ENCODE results near the gene ECM1. TPM values are rescaled to one million over a fixed set of nuclear protein-coding genes. Genes with fewer than 3 reads are reported as not detected.

The ECM1 gene
- total RNA-seq, 1 donor from 2014 or later: 15.5 TPM

DNA sequence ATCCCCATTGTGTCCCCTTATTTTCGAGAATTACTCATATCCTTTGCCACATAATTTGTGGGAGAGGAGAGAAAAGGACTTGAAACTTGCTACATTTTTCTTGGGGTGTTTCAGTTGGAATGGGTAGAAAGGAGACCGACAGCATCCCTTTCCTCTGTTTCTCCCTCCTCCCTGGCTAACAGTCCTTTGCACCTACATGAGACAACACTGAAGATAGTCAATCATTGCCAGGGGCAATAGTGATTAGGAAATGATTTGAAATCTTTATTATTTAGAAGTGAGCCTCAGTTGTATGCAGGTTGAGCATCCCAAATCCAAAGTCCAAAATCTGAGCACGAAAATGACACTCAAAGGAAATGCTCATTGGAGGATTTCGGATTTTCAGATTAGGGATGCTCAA is 28.5 kb upstream of the ECM1 start:
- no peaks in the 10 kb centered on the region for H3K9me3 ChIP-seq

GRCh38 chr1:150479927-150480352 is 28.0 kb upstream of the ECM1 start:
- Histone ChIP-seq H3K36me3 (no peaks in the 10 kb centered on the region), H3K27ac (no peak overlapping the region), H3K4me3 (no peak overlapping the region), H3K27me3 (no peaks in the 10 kb centered on the region), H3K4me1 (peaks cover 8% of the 10 kb centered on the region), H3K9me3 (no peaks in the 10 kb centered on the region)
- TF ChIP-seq CTCF (IDR thresholded peaks at IDR 0.05): no peak
- intact Hi-C loops (cut with DNase I): no loop called here
- DNase-seq (no peak), ATAC-seq (no peak)

More for the DNA sequence above, 28.5 kb upstream of the ECM1 start:
- no peak overlapping the region for H3K4me3 ChIP-seq
- H3K27ac ChIP-seq: no peak overlapping the region
- peaks cover 12% of the 10 kb centered on the region for H3K4me1 ChIP-seq
- intact Hi-C loops (cut with DNase I): no loop called here
- DNase-seq: no peak
- H3K27me3 ChIP-seq: no peaks in the 10 kb centered on the region
- no peak for ATAC-seq
- H3K36me3 ChIP-seq: no peaks in the 10 kb centered on the region
- TF ChIP-seq CTCF (IDR thresholded peaks at IDR 0.05): no peak

DNA sequence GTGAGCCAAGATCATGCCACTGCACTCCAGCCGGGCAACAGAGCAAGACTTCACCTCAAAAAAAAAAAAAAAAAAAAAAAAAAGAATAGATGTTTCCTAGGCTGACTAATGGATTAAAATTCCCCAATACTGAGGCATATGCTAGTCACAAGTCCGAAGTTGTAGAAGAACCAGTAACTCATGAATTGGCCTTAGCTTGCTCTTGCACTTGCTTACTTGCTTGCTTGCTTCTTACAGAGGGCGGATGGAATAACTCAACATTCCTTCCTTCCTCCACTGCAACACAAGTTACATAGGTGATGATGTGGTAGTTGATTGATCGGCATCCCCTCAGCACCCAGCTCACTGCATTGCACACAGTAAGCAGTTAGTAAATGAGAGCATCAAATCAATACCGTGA is 23.5 kb upstream of the ECM1 start:
- no peaks in the 10 kb centered on the region for H3K36me3 ChIP-seq
- H3K4me3 ChIP-seq: no peak overlapping the region
- no peak for DNase-seq
- H3K9me3 ChIP-seq: no peaks in the 10 kb centered on the region
- H3K27me3 ChIP-seq: no peaks in the 10 kb centered on the region
- ATAC-seq: no peak
- peaks cover 8% of the 10 kb centered on the region for H3K4me1 ChIP-seq
- TF ChIP-seq CTCF (IDR thresholded peaks at IDR 0.05): no peak
- H3K27ac ChIP-seq: no peak overlapping the region
- intact Hi-C loops (cut with DNase I): no loop called here

- DNase-seq (no peak), ATAC-seq (no peak)
- intact Hi-C loops (cut with DNase I): no loop called here
- no peaks in the 10 kb centered on the region for H3K36me3 ChIP-seq
- H3K9me3 ChIP-seq: no peaks in the 10 kb centered on the region
- H3K27ac ChIP-seq: no peak overlapping the region
- H3K4me1 ChIP-seq: peaks cover 8% of the 10 kb centered on the region
- TF ChIP-seq CTCF (IDR thresholded peaks at IDR 0.05): no peak
- H3K27me3 ChIP-seq: no peaks in the 10 kb centered on the region
- H3K4me3 ChIP-seq: no peak overlapping the region
These were observed 23.0 kb upstream of the ECM1 start for GRCh38 chr1:150484861-150485260.

DNA sequence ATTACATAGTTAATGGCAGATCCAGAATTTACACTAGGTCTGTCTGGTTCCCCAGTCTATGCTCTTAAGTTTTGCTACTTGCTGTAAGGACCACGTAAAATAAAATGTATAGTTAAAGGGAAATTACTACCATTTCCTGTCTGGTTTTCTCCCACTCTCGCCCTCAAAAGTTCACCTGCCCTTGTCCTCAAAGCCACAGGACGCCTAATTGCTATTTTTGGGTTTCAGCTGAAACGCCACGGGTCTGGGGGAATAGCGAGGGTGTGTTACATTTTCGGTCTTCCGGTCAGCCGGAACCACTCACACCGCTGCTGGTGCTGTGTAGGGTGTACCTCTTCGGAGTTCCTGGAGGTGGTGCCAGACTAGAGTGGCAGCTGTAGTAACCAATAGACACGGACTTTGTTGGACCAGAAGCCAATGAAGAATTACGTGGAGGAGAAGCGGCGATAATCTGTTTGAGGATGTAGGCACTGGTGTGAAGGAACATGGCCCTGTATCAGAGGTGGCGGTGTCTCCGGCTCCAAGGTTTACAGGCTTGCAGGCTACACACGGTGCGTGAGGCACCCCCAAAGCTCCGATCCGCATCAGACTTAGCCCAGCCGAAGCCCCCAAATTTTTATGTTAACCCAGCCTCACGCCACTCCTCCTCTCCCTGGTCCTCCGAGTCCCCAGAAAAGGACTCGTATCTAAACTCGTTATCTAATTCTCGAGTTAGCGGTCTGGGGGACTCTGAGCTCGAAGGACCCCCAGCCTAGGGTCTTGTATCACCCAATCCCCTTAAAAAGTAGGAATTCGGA is 20.7 kb upstream of the ECM1 start, which contains the start of gene TARS2:
Gene TARS2 (plus strand): TSS at position 454 of the 797 bp plus-strand sequence. CDS start 32 bp downstream, at position 486.
- peak; percentile 100 for ATAC-seq
- Histone ChIP-seq H3K27me3 (no peaks in the 10 kb centered on the region), H3K9me3 (no peaks in the 10 kb centered on the region), H3K4me3 (peak within 1 kb of the TSS; percentile 96), H3K36me3 (peaks cover 20% of the 10 kb centered on the region), H3K4me1 (peaks cover 8% of the 10 kb centered on the region), H3K27ac (peak within 1 kb of the TSS; percentile 86)
- intact Hi-C loops (cut with DNase I): no loop called here
- peak; percentile 90 for DNase-seq
- peak; percentile 31 for TF ChIP-seq CTCF (IDR thresholded peaks at IDR 0.05)

Measured in upper lobe of right lung (tissue), 1 donor.